DOHH2 (cell line): ENCODE data around the gene SIRPG.

Source experiments
- CTCF ChIP-seq: fragments of 200-600 bp; sonication (generic); IDR thresholded peaks from one replicate; pipeline ENCODE4 v1.5.1; 2014; ENCODE audit warnings: antibody characterized with exemption, mild to moderate bottlenecking, low read depth, low read length; ENCODE audit not compliant: poor library complexity, severe bottlenecking
- EZH2phosphoT487 ChIP-seq: fragments of 200-600 bp; sonication (generic); IDR thresholded peaks from 2 replicates; pipeline ENCODE4 v1.6.1; 2017; ENCODE audit warnings: borderline replicate concordance, mild to moderate bottlenecking, antibody characterized with exemption, low read length, moderate library complexity, mixed read lengths

DNA sequence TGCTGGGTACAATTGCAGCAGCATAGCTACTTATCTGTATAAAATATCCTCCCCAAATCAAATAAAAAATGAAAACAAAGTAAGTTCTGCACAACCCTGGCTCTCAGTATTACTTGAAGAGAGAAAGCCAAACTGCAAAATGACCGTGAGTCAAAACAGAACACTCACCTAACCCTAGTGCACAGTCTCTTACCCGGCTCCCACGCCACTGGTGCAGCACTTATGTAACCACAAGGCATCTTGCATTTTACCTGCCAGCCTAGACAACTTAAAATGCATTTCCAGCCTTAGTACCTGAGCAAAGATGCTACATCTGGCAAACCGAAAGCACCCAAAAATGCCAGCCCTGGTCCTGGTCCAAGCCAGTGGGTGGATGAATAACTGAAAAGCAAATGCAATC is 25.4 kb downstream of the SIRPG start:
- TF ChIP-seq CTCF (no peak), EZH2phosphoT487 (no peak)
